Suppressor macrophage treated with lipopolysaccharide for 4 hours (primary cell): Measurements from ENCODE around the gene LONP1.
A peak's percentile ranks its signal among the peaks of the same experiment; 100 is the strongest.
"Not testable (repeated sequence)": the region's sequence is repeated elsewhere in the genome, so short reads cannot be mapped to it uniquely, and the experiment has no call there.

Experiments used
- DNase-seq: peaks from one replicate; pipeline ENCODE4 v3.0.0-alpha.2; 2020

LONP1 gene, protein sequence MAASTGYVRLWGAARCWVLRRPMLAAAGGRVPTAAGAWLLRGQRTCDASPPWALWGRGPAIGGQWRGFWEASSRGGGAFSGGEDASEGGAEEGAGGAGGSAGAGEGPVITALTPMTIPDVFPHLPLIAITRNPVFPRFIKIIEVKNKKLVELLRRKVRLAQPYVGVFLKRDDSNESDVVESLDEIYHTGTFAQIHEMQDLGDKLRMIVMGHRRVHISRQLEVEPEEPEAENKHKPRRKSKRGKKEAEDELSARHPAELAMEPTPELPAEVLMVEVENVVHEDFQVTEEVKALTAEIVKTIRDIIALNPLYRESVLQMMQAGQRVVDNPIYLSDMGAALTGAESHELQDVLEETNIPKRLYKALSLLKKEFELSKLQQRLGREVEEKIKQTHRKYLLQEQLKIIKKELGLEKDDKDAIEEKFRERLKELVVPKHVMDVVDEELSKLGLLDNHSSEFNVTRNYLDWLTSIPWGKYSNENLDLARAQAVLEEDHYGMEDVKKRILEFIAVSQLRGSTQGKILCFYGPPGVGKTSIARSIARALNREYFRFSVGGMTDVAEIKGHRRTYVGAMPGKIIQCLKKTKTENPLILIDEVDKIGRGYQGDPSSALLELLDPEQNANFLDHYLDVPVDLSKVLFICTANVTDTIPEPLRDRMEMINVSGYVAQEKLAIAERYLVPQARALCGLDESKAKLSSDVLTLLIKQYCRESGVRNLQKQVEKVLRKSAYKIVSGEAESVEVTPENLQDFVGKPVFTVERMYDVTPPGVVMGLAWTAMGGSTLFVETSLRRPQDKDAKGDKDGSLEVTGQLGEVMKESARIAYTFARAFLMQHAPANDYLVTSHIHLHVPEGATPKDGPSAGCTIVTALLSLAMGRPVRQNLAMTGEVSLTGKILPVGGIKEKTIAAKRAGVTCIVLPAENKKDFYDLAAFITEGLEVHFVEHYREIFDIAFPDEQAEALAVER

DNA sequence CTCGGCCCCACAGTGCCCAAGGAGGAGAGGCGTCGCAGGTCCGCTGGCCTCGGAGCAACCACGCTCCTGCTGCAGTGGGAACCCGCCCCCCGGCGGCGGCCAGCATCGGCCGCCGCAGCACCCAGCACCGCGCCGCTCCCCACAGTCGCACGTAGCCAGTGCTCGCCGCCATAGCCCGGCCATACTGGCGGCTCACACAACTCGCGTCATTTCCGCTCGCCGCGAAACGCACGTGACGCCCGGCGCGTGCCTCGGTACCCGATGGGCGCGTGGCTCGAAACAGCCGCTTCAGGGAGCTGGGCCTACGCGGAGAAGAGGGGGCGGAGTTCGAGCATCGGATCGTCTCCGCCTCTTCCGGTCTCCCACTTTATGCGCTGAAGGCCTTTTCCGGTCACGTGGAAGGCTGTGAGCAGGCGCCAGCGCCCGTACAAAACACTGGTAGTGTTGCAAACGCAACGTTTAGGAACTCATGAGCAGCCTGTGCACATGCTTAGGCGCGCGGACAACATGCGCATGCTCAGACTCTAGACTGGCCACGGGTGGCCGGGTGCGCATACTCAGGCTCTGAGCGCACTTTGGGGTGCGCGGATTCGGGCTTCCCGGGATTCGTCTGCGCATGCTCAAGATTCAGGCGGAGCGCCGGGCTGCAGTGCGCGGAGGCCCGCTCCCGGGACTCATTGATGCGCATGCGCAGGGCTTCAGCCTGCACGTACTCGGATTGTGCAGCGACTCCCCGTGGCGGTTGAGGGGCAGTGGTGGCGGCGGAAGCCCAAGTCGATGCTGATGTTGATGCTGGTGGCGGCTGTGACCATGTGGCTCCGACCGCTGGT lies at the start of gene LONP1, which contains the start of gene CATSPERD:
Gene LONP1, minus strand, starts transcription at position 186 of the 830 bp plus-strand sequence. Its CDS starts 14 bp downstream, at position 172.
Gene CATSPERD, plus strand, starts transcription at position 677 of the 830 bp plus-strand sequence. Its CDS starts 101 bp downstream, at position 778.
- DNase-seq, result peak; percentile 100

DNA sequence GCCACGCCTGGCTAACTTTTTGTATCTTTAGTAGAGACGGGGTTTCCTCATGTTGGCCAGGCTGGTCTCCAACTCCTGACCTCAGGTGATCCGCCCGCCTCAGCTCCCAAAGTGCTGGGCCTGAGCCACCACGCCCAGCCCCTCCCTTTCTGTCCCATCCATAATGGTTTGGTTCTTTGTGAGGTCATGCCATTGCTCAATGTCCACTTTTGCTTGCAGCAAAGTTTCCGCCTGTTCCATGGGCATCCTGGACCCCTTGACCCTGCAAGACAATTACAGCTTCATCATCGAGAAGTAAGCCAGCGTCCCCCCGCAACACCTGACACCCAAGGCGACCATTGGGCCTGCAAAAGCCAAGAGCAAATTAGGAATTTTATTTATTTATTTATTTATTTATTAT lies 48.0 kb upstream of the LONP1 start:
- no peak for DNase-seq

DNA sequence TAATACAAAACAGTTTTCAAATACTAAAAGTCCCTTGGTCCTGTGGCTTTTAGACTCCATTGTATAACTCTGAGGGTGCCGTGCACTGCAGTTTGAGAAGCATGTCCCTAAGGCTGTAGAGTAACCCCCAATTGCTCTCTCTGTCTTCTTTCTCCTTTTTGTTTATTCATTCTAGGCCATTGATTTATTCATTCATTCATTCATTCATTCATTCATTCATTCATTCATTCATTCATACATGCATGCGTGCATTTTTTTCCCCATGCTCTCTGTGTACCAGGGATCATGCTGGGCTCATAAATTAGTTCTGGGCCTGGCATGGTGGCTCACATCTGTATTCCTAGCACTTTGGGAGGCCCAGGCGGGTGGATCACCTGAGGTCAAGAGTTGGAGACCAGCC lies 45.3 kb upstream of the LONP1 start:
- no peak for DNase-seq

DNA sequence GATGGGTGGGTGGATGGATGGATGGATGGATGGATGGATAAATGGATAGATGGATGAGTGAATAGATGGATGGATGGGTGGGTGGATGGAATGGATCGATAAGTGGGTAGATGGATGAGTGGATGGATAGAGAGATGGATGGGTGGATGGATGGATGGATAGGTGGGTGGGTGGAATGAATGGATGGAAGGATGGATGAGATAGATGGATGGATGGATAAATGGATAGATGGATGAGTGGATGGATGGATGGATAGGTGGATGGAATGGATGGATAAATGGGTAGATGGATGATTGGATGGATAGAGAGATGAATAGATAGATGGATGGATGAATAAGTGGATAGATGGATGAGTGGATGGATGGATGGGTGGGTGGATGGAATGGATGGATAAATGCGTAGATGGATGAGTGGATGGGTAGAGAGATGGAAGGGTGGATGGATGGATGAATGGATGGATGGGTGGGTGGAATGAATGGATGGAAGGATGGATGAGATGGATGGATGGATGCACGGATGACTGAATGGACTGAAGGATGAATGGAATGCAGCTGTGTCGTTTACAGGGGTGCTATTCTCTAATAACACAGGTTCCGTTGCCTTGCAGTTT lies 42.8 kb upstream of the LONP1 start:
- no peak for DNase-seq

DNA sequence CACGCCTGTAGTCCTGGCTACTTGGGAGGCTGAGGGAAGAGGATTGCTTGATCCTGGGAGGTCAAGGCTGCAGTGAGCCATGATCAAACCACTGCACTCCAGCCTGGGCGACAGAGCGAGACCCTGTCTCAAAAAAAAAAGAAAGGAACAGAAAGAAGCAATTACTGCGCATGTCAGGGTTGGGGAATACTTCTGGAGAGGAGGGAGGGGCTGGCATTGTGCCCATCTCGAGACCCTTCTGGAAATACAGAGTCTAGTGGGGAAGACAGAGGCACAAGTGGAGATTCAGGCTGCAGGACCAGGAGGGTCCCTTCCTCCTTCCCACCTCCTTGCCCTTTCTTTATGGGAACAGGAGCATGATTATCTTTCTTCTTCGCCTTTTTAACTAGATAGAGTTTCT lies 33.8 kb upstream of the LONP1 start:
- no peak for DNase-seq

DNA sequence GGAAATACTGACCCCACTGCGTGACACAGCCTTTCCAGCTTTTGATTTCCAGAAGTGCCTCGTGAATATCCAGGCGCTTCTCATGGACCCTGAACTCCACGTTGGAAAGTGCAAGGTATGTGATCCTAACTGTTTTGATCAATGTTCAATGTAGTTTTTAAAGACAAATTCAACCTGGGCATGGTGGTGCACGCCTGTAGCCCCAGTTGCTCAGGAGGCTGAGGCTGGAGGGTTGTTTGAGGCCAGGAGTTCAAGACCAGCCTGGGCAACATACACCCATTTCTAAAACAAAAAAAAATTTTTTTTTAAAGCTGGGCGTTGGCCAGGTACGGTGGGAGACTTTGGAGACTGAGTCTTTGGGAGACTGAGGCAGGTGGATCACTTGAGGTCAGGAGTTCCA lies 31.8 kb upstream of the LONP1 start:
- DNase-seq, result no peak

DNA sequence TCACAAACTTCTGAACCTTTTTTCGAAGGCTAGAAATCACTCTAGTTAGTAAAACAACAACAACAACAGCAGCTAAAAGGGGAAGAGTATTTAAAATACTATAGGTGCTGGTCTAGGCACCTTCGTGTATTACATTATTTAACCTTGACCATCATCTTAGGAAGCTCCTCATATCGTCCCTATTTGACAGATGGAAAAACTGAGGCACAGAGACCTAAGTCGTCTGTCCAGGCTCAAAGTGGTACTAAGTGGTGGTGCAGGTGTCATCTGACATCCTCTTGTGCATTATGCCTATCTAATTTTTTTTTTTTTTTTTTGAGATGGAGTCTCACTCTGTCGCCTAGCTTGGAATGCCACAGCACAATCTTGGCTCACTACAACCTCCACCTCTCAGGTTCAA lies 29.6 kb upstream of the LONP1 start:
- DNase-seq, result no peak

DNA sequence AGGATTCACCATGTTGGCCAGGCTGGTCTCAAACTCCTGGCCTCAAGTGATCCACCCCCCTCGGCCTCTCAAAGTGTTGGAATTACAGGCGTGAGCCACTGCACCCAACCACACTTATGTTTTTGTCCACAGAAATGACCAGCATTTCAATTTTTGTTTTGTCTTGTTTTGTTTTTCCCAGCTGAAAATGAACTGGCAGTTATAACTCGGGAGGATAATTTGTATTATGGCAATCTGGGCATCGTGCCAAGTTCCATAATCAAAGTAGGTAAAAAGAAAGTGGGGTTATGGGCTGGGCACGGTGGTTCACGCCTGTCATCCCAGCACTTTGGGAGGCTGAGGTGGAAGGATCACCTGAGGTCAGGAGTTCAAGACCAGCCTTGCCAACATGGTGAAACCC lies 29.0 kb upstream of the LONP1 start:
- DNase-seq, result not testable (repeated sequence)

DNA sequence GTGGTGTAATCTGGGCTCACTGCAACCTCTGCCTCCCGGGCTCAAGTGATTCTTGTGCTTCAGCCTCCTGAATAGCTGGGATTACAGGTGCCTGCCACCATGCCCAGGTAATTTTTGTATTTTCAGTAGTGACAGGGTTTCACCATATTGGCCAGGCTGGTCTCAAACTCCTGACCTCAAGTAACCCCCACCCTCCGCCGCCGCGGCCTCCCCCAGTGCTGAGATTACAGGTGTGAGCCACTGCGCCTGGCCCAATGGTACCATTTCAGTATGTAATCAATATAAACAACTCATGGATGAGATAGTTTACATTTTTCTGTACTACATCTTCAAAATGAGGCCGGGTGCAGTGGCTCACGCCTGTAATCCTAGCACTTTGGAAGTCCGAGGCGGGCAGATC lies 25.1 kb upstream of the LONP1 start:
- not testable (repeated sequence) for DNase-seq

DNA sequence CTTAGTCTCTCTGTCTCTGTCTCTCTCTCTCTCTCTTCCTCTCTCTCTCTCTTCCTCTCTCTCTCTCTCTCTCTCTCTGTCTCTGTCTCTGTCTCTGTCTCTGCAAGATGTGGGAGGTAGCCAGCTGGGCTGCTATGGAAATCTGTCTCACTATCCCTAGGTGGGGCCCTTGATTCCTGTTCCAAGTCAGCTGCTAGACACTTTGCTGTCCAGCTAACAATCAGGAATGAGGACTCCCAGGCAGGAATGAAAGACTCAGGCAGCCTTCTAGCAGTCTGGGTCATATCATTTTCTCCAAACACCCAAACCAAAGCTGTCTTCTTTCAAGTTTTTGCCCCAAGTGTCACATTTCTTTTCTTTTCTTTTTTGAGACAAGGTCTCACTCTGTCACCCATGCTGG lies 23.7 kb upstream of the LONP1 start:
- DNase-seq, result no peak

DNA sequence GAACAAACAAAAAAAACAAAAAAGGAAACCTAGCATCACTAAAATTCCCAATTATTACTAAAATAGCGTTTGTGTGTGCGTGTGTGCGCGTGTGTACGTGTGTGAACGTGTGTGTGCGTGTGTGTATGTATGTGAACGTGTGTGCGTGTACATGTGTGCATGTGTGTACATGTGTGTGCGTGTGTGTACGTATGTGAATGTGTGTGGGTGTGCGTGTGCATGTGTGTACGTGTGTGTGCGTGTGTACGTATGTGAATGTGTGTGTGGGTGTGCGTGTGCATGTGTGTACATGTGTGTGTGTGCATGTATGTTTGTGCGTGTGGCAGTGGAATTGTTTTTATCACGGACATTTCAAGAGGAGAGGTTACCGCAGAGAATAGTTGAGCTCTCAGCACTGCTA lies 22.1 kb upstream of the LONP1 start:
- no peak for DNase-seq

DNA sequence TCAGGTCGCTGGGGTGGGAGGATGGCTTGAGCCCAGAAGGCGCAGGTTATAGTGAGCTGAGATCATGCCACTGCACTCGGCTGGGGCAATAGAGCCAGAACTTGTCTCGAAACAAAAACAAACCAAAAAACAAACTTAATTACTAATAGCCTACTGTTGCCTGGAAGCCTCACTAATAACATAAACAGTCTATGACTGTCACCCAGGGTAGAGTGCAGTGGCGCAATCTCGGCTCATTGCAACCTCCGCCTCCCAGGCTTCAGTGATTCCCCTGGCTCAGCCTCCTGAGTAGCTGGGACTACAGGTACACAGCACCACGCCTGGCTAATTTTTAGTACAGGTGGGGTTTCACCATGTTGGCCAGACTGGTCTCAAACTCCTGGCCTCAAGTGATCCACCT lies 18.5 kb upstream of the LONP1 start:
- DNase-seq, result no peak

DNA sequence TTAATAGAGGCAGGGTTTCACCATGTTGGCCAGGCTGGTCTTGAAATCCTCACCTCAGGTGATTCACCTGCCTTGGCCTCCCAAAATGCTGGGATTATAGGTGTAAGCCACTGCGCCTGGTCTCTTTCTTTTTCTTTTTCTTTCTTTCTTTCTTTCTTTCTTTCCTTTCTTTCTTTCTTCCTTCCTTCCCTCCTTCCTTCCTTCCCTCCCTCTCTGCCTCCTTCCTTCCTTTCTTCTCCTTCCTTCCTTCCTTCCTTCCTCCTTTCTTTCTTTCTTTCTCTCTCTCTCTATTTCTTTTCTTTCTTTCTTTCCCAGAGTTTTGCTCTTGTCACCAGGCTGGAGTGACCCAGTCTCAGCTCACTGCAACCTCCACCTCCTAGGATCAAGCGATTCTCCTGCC lies 13.2 kb upstream of the LONP1 start:
- DNase-seq, result not testable (repeated sequence)

DNA sequence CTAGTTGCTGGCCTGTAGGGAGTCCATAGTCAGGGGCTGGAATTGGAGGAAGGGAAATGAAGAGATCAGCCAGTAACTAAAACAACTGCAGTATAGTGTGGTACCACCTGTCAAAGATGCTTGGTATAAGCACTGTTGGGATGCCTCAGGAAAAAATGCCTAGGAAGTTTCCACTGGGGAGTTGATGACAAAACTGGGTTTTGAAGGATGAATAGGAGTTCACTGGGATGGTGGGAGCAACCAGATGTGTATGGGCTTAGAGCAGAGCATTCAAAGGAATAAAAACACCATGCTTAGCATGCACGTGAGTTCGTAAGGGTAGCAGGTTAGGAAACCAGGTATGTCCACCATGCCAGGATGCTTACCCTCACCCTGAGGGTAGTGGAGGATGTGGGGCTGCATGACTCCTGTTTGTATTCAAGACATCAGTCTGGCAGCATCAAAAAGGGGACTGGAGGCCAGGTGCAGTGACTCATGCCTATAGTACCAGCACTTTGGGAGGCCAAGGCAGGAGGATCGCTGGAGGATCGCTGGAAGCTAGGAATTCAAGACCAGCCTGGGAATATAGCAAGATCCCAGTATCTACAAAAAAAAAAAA lies 7.6 kb upstream of the LONP1 start:
- no peak for DNase-seq

DNA sequence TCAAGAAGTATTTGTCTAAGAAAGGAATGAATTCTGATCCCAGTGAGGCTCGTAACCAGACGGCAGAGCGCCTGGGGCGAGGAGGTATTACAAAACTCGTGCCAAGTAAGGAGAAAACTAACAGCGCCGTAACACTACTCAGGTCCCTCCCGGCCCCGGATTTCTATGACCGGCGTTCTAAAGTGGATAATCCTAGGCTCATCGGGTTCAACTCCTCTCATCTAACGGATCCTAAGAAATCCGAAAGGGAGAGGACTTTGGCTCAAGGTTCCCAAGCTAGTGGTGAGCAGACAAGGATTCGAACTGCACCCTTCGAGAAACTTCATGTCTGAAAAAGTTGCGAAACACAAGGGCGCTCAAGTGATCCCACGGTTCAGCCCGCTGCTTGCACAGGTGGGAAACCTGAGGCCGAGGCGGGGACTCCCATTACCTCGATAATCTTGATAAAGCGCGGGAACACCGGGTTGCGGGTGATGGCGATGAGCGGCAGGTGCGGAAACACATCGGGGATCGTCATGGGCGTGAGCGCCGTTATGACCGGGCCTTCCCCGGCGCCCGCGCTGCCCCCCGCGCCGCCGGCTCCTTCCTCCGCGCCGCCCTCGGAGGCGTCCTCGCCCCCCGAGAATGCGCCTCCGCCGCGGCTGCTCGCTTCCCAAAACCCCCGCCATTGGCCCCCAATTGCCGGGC lies 529 bp downstream of the LONP1 start:
- DNase-seq, result peak; percentile 39

DNA sequence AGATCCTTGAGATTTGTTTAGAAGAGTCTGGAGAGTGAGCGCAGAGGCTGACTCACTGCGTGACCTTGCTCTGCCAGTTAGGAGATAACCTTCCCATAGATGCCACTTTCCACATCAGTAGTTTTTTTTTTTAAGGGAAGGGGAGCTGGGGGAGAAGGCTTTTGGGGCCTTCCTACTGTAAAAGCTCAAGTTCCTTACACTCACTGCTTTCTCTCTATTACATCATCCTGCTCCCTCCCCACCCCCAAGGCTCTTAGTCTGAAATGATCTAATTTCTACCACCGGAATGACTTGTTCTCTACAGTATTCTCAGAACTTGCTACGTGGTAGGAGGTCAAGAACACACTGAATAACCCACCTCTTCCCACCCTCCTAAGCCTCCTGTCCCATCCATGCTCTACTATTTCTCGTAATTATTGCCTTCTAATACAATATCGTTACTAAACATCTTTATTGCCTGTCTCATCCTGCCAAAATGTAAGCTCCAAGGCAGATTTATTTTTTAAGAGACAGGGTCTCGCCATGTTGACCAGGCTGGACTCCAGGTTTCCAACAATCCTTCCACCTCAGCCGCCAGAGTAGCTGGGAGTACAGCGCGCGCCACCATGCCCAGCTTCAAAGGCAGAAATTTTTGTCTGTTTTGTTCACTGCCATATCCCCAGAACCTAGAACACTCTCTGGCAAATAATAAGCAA lies 1.2 kb downstream of the LONP1 start:
- peak; percentile 87 for DNase-seq

DNA sequence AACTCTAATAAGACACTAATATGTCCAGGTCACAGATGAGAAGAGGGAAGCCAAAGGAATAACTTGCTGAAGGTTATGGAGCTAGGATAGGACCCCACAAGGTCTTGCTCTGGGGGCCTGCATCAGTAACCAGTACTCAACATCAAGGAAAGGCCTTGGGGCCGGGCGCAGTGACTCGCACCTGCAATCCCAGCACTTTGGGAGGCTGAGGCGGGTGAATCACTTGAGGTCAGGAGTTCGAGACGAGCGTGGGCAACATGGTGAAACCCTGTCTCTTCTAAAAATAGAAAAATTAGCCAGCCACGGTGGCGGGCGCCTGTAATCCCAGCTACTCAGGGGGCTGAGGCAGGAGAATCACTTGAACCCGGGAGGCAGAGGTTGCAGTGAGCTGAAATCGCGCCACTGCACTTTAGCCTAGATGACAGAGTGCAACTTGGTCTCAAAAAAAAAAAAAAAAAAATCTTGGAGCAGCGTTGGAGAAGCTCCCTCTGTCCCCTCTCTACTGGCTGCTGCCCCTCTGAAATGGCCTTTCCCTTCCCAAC lies 1.8 kb downstream of the LONP1 start:
- peak; percentile 57 for DNase-seq

DNA sequence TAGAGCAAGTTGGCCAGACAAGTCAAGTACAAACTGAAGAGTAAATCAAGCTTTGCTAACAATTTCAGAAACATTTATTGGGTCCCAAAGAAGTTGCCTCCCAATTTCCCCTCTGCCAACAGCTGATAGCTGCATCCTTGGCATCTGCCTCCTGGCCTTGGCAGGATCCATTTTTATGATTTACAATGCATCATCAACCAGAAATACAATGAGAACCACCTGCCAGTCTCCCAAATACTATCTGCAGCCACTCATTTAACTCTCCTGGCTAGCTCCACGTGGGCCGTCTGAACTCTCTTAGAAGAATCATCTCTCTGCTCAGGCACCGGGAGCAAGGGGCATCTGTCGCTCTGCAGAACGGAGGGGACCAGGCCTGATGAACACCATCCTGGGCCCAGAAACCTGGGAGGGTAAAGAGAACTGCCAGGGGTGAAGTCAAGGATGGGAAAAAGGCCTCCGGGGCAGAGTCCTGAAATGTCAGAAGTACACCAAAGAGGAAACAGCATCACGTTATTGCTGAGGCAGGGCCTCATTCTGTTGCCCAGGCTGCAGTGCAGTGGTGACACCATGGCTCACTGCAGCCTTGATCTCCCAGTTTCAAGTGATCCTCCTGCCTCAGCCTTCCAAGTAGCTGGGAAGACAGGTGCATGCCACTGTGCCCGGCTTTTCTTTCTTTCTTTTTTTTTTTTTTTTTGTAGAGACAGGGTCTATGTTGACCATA lies 2.6 kb downstream of the LONP1 start:
- DNase-seq, result peak; percentile 25

DNA sequence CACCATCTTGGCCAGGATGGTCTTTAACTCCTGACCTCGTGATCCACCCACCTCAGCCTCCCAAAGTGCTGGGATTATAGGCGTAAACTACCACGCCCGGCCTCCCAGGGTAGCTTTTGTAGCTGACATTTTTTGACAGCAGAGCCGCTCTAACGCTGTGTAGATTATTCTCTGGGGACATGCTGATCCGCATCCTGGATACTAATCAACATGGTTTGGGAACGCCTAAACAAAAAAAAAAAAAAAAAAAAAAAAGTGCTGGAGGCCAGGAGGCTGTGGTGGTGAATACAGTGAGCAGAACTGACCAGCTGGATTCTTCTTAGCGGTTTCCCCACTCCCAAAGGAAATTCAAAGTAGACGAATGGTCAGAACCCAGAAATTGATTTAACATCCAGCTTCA lies 5.1 kb downstream of the LONP1 start:
- DNase-seq, result no peak

DNA sequence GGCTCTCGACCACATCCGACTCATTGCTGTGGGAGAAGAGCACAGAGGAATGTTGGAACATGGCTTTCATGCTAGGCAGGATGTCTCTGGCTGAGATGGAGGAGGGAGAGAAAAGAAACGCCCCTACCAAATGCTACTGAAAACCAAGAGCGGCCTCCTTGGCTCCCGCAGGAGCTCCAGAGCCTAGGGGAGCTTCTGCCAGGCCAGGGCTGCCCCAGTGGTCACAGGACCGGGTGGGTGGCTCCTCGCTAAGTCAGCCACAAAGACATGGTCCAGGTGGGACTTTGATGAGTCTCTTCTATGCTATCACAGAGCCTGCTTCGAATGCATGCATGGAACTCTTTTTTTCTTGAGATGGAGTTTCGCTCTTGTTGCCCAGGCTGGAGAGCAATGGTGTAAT lies 6.7 kb downstream of the LONP1 start:
- DNase-seq, result no peak
